Caco-2 (cell line): ENCODE measurements around the gene CEP350. TPM values are rescaled to one million over a fixed set of nuclear protein-coding genes. Genes with fewer than 3 reads are reported as not detected.

Experiments used
- BruUV-seq: library from RNA; stranded (reverse); fragments of 400-500 nt; replicated peaks from 2 replicates; lab custom pipeline; 2021; lab: Mats Ljungman, UMichigan
- CTCF ChIA-PET: fragments of 300-600 bp; sonication (Branson Sonifier 250); formaldehyde crosslinking; loops from one replicate; lab custom pipeline; 2022; ENCODE audit warnings: antibody characterized with exemption; lab: Charles Lee
- POLR2A ChIA-PET: fragments of 300-600 bp; sonication (Branson Sonifier 250); formaldehyde crosslinking; loops from one replicate; lab custom pipeline; 2022; ENCODE audit warnings: antibody characterized with exemption; lab: Charles Lee
- DNase-seq, 2 experiments: peaks; one replicate each; pipeline versions ENCODE4 v3.0.0 to v3.0.0-alpha.2; 2020 to 2022
- H3K27me3 ChIP-seq: replicated peaks from 2 replicates; pipeline ENCODE4 v1.6.0; 2011; ENCODE audit warnings: low read length; ENCODE audit not compliant: control insufficient read depth, insufficient read depth
- H3K36me3 ChIP-seq: 2 replicates; pipeline ENCODE4 v1.5.1; 2011; ENCODE audit warnings: low read length; ENCODE audit not compliant: control insufficient read depth, insufficient read depth
- H3K4me1 ChIP-seq: fragments of 250-450 bp; sonication (Bioruptor Pico); 2 replicates; pipeline ENCODE4 v1.5.1; 2020; ENCODE audit warnings: mild to moderate bottlenecking
- H3K4me3 ChIP-seq: 2 replicates; pipeline ENCODE4 v1.5.1; 2011; ENCODE audit warnings: low read depth, mild to moderate bottlenecking, control low read depth, low read length
- H3K9me3 ChIP-seq: fragments of 250-450 bp; sonication (Bioruptor Pico); 2 replicates; pipeline ENCODE4 v1.5.1; 2020; ENCODE audit warnings: mild to moderate bottlenecking, moderate library complexity
- H3K27ac Mint-ChIP-seq: one replicate; pipeline ENCODE4 v1.8.0; 2022; ENCODE audit warnings: mixed read lengths; ENCODE audit not compliant: unreplicated experiment
- H3K27me3 Mint-ChIP-seq: one replicate; pipeline ENCODE4 v1.8.0; 2022; ENCODE audit warnings: mixed read lengths; ENCODE audit not compliant: insufficient read depth, unreplicated experiment
- H3K36me3 Mint-ChIP-seq: one replicate; pipeline ENCODE4 v1.8.0; 2022; ENCODE audit warnings: mild to moderate bottlenecking, mixed read lengths; ENCODE audit not compliant: insufficient read depth, unreplicated experiment
- H3K4me1 Mint-ChIP-seq: one replicate; pipeline ENCODE4 v1.8.0; 2022; ENCODE audit warnings: low read depth, mixed read lengths; ENCODE audit not compliant: unreplicated experiment
- H3K4me3 Mint-ChIP-seq: one replicate; pipeline ENCODE4 v1.8.0; 2022; ENCODE audit warnings: mild to moderate bottlenecking, moderate library complexity, mixed read lengths; ENCODE audit not compliant: unreplicated experiment
- H3K9me3 Mint-ChIP-seq: one replicate; pipeline ENCODE4 v1.8.0; 2022; ENCODE audit warnings: mixed read lengths; ENCODE audit not compliant: unreplicated experiment
- intact Hi-C: fragments of 100-400 bp; cut with micrococcal nuclease; formaldehyde crosslinking; loops from one replicate; pipeline ENCODE4 v1.10.0; 2022; ENCODE audit not compliant: unreplicated experiment
- total RNA-seq: library from RNA; stranded (reverse); gene quantifications from 2 replicates; pipeline ENCODE4 v1.2.3, GENCODE V29; 2022
- TF ChIP-seq, protein P1 (sequence below), 2 experiments: fragments of 200-600 bp in 1 of 2; IDR thresholded peaks; 1 replicate in 1 of 2; 2 replicates in 1 of 2; pipeline versions ENCODE4 v1.5.1 to v1.8.0; 2011 to 2022; ENCODE audit warnings: antibody characterized with exemption in 1 of 2, control low read depth in 1 of 2, inconsistent platforms in 1 of 2, low read depth in 1 of 2, low read length in 1 of 2, mild to moderate bottlenecking in 1 of 2, moderate library complexity in 1 of 2; ENCODE audit not compliant: insufficient read depth in 1 of 2, severe bottlenecking in 1 of 2, unreplicated experiment in 1 of 2

CEP350 gene
- total RNA-seq, 1 experiment from 2014 or later: 43.5 TPM

GRCh38 chr1:180092931-180093650, 138.5 kb downstream of the CEP350 start:
- ChIA-PET POLR2A (no interaction called here), CTCF (interaction anchor here (0.6 kb wide), 1 partner anchor 278 kb away, joined by 3 read pairs; no protein-coding TSS in a partner anchor)
- Mint-ChIP-seq H3K27ac (no peak overlapping the region), H3K36me3 (peaks cover 81% of the 10 kb centered on the region), H3K4me1 (no peaks in the 10 kb centered on the region), H3K4me3 (no peak overlapping the region), H3K9me3 (no peaks in the 10 kb centered on the region), H3K27me3 (no peaks in the 10 kb centered on the region)
- DNase-seq: no peak
- Histone ChIP-seq H3K9me3 (no peaks in the 10 kb centered on the region), H3K4me1 (no peaks in the 10 kb centered on the region), H3K4me3 (no peak overlapping the region), H3K27me3 (no peaks in the 10 kb centered on the region), H3K36me3 (peaks cover 5% of the 10 kb centered on the region; the same call in 1 of the 2 replicates)
- intact Hi-C loops: no loop called here
- BruUV-seq: no TSS peak
- TF ChIP-seq, protein P1, sequence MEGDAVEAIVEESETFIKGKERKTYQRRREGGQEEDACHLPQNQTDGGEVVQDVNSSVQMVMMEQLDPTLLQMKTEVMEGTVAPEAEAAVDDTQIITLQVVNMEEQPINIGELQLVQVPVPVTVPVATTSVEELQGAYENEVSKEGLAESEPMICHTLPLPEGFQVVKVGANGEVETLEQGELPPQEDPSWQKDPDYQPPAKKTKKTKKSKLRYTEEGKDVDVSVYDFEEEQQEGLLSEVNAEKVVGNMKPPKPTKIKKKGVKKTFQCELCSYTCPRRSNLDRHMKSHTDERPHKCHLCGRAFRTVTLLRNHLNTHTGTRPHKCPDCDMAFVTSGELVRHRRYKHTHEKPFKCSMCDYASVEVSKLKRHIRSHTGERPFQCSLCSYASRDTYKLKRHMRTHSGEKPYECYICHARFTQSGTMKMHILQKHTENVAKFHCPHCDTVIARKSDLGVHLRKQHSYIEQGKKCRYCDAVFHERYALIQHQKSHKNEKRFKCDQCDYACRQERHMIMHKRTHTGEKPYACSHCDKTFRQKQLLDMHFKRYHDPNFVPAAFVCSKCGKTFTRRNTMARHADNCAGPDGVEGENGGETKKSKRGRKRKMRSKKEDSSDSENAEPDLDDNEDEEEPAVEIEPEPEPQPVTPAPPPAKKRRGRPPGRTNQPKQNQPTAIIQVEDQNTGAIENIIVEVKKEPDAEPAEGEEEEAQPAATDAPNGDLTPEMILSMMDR (IDR thresholded peaks at IDR 0.05; ENCODE audit: insufficient read depth in 1 of 2, low read depth in 1 of 2, low read length in 1 of 2, severe bottlenecking in 1 of 2, unreplicated experiment in 1 of 2): no peak

DNA sequence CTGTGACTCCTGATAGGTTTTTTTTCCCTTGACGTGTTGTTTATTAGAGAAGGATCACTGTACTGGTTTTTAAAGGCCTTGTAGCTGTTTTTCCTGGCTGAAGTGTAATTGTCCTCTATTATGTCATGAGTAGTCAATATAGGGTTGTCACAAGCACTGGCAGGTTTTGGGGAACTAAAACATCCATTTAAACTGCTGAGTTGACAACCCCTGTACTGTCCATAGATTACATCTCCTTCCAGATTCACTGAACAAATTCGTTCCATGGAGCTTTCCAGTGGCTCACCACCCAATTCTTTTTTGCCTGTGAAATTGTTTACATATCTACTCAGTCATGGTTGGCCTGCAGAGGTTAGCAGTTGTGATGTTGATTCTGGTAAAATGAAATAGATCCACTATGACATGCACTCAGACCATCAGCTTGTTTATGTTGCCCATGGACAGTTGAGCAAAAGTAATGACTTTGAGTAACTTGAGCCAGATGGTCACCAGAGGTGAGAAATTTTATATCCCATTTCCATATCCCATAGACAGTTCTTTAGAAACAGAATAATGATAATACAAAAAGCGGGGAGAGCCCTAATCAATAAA, 140.2 kb downstream of the CEP350 start:
- no peaks in the 10 kb centered on the region for H3K9me3 Mint-ChIP-seq
- H3K4me1 Mint-ChIP-seq: no peaks in the 10 kb centered on the region
- peaks cover 5% of the 10 kb centered on the region; the same call in 1 of the 2 replicates for H3K36me3 ChIP-seq
- ChIA-PET CTCF (no interaction called here), POLR2A (no interaction called here)
- DNase-seq: no peak
- H3K9me3 ChIP-seq: no peaks in the 10 kb centered on the region
- H3K27me3 ChIP-seq: no peaks in the 10 kb centered on the region
- H3K4me3 ChIP-seq: no peak overlapping the region
- TF ChIP-seq, protein P1 (IDR thresholded peaks at IDR 0.05; ENCODE audit: insufficient read depth in 1 of 2, low read depth in 1 of 2, low read length in 1 of 2, severe bottlenecking in 1 of 2, unreplicated experiment in 1 of 2): no peak
- intact Hi-C loops: no loop called here
- no peak overlapping the region for H3K4me3 Mint-ChIP-seq
- peaks cover 86% of the 10 kb centered on the region for H3K36me3 Mint-ChIP-seq
- no peak overlapping the region for H3K27ac Mint-ChIP-seq
- BruUV-seq: no TSS peak
- H3K27me3 Mint-ChIP-seq: no peaks in the 10 kb centered on the region
- no peaks in the 10 kb centered on the region for H3K4me1 ChIP-seq

DNA sequence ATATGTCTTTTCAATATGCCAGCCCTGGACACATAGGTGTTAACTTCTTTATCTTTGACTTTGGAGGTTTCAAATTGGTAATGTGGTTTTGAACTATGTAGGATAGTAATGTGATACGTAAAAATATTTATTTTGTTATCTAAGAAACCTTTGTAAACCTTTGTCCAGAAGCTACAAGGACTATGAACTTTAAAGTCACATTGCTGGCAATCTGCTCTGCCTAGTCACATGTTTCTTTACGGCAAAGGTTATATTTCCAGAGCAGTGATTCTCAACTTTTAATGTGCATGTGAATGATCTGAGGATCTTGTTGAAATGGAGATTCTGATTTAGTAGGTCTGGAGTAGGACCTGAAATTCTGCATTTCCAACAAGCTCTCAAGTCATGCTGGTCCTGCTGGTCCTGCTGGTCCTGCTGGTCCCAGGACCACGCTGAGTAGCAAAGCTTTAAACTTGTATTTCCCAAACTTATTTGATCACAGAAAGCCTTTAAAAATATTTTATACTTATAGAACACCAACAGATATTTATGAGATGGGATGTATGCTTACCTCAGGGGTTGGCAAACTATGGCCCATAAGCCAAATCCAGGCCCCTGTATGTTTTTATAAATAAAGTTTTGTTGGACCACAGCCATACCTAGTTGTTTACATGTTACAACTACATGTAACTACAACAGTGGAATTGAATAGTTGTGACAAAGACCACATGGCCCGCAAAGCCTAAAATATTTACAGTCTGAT, 142.1 kb downstream of the CEP350 start:
- intact Hi-C loops: no loop called here
- H3K9me3 ChIP-seq: no peaks in the 10 kb centered on the region
- Mint-ChIP-seq H3K36me3 (peaks cover 82% of the 10 kb centered on the region), H3K27ac (no peak overlapping the region), H3K27me3 (no peaks in the 10 kb centered on the region), H3K9me3 (no peaks in the 10 kb centered on the region), H3K4me3 (no peak overlapping the region), H3K4me1 (no peaks in the 10 kb centered on the region)
- no peak overlapping the region for H3K4me3 ChIP-seq
- H3K27me3 ChIP-seq: no peaks in the 10 kb centered on the region
- BruUV-seq: no TSS peak
- no peaks in the 10 kb centered on the region for H3K4me1 ChIP-seq
- no peak for DNase-seq
- POLR2A ChIA-PET: no interaction called here
- TF ChIP-seq, protein P1 (IDR thresholded peaks at IDR 0.05; ENCODE audit: insufficient read depth in 1 of 2, low read depth in 1 of 2, low read length in 1 of 2, severe bottlenecking in 1 of 2, unreplicated experiment in 1 of 2): no peak
- CTCF ChIA-PET: interaction anchor here (1.3 kb wide), 1 partner anchor 72 kb away, joined by 3 read pairs; no protein-coding TSS in a partner anchor
- H3K36me3 ChIP-seq: peaks cover 3% of the 10 kb centered on the region
